PC-9 (cell line): ENCODE results near the gene DNAH6.

Experiments
- EZH2 ChIP-seq: fragments of 200-600 bp; sonication (generic); IDR thresholded peaks from 2 replicates; pipeline ENCODE4 v1.8.0; 2017; ENCODE audit warnings: antibody characterized with exemption, low read depth
- TF ChIP-seq, protein P1 (sequence below): fragments of 200-600 bp; sonication (generic); conservative IDR thresholded peaks from 2 replicates; pipeline ENCODE4 v1.6.1; 2017; ENCODE audit warnings: mixed run types, antibody characterized with exemption, mild to moderate bottlenecking, moderate library complexity

DNA sequence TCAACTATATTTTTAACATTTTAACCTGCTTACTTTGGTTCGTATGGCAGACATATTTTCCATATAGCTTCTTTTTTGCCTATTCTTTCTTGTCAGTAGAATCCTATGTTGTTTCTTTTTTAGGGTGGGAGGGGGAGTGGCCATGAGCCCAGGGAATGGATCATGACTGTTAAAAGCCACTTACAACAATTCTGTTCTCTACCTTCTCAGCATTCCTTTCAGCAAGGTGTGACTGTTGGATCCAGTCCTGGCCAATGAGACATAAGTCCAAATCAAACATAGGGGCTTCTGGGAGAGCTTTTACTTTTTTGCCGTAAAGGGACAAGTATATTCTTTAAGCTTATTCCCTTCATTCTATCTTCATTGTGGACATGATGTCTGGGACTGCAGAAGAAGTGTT is 25.0 kb upstream of the DNAH6 start:
- TF ChIP-seq, protein P1, sequence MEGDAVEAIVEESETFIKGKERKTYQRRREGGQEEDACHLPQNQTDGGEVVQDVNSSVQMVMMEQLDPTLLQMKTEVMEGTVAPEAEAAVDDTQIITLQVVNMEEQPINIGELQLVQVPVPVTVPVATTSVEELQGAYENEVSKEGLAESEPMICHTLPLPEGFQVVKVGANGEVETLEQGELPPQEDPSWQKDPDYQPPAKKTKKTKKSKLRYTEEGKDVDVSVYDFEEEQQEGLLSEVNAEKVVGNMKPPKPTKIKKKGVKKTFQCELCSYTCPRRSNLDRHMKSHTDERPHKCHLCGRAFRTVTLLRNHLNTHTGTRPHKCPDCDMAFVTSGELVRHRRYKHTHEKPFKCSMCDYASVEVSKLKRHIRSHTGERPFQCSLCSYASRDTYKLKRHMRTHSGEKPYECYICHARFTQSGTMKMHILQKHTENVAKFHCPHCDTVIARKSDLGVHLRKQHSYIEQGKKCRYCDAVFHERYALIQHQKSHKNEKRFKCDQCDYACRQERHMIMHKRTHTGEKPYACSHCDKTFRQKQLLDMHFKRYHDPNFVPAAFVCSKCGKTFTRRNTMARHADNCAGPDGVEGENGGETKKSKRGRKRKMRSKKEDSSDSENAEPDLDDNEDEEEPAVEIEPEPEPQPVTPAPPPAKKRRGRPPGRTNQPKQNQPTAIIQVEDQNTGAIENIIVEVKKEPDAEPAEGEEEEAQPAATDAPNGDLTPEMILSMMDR: no peak
- TF ChIP-seq EZH2: no peak
